K562 (cell line): ENCODE data around the gene PCDH9.

Experiments
- CTBP1 ChIP-seq: fragments of 450-650 bp; IDR thresholded peaks from 2 replicates; pipeline ENCODE4 v1.6.1; 2016; ENCODE audit warnings: borderline replicate concordance
- CTCF ChIP-seq, 3 experiments: IDR thresholded peaks in 2 of 3; conservative IDR thresholded peaks in 1 of 3; 2 replicates each; pipeline ENCODE4 v1.5.1; 2011 to 2012; ENCODE audit warnings: low read length in 3 of 3, mild to moderate bottlenecking in 3 of 3, control low read depth in 2 of 3, improper control_type of control experiment in 1 of 3, inconsistent platforms in 1 of 3, low read depth in 1 of 3, mixed read lengths in 1 of 3, moderate library complexity in 1 of 3; ENCODE audit not compliant: insufficient read depth in 2 of 3
- JUND ChIP-seq, 2 experiments: IDR thresholded peaks; 2 replicates in 1 of 2; 3 replicates in 1 of 2; pipeline ENCODE4 v1.6.1; 2011; ENCODE audit warnings: borderline replicate concordance in 2 of 2, low read depth in 2 of 2, low read length in 2 of 2, improper control_type of control experiment in 1 of 2, missing biosample characterization in 1 of 2, missing genetic modification characterization in 1 of 2, missing genetic modification reagents in 1 of 2
- KLF1 ChIP-seq: fragments of 450-650 bp; IDR thresholded peaks from 2 replicates; pipeline ENCODE4 v1.6.1; 2016; ENCODE audit warnings: missing genetic modification characterization, missing compliant biosample characterization
- NRF1 ChIP-seq, 2 experiments: fragments of 450-650 bp; IDR thresholded peaks in 1 of 2; conservative IDR thresholded peaks in 1 of 2; 2 replicates each; pipeline ENCODE4 v1.6.1; 2014; ENCODE audit warnings: mild to moderate bottlenecking in 2 of 2
- PHF21A ChIP-seq: fragments of 450-650 bp; IDR thresholded peaks from 2 replicates; pipeline ENCODE4 v1.6.1; 2017; ENCODE audit warnings: low read depth, borderline replicate concordance
- POLR2A ChIP-seq: fragments of 450-650 bp; conservative IDR thresholded peaks from 2 replicates; pipeline ENCODE4 v1.6.1; 2016
- PTBP1 ChIP-seq: fragments of 200-400 bp; formaldehyde crosslinking; IDR thresholded peaks from 2 replicates; pipeline ENCODE4 v1.6.1; 2017; ENCODE audit warnings: low read depth, low read length
- YY1 ChIP-seq, 3 experiments: IDR thresholded peaks; 2 replicates each; pipeline ENCODE4 v1.6.1; 2011; ENCODE audit warnings: low read length in 2 of 3, mild to moderate bottlenecking in 2 of 3, moderate library complexity in 2 of 3, borderline replicate concordance in 1 of 3, control low read depth in 1 of 3, low read depth in 1 of 3; ENCODE audit not compliant: insufficient read depth in 3 of 3, insufficient replicate concordance in 2 of 3, control insufficient read depth in 1 of 3, insufficient read length in 1 of 3; ENCODE audit errors: extremely low read depth in 1 of 3
- ZBTB33 ChIP-seq: sonication (generic); formaldehyde crosslinking; IDR thresholded peaks from 2 replicates; pipeline ENCODE4 v1.8.1; 2023; ENCODE audit warnings: mild to moderate bottlenecking, missing genetic modification reagents
- ZNF217 ChIP-seq: sonication (generic); formaldehyde crosslinking; IDR thresholded peaks from 2 replicates; pipeline ENCODE4 v1.8.0; 2022; ENCODE audit warnings: mild to moderate bottlenecking, missing genetic modification reagents
- ZNF785 ChIP-seq: fragments of 250-450 bp; sonication (Bioruptor Pico); IDR thresholded peaks from 2 replicates; pipeline ENCODE4 v1.4.0; 2020; ENCODE audit warnings: mild to moderate bottlenecking

- no peak for TF ChIP-seq PTBP1
- no peak for TF ChIP-seq ZNF785 (CRISPR knock-in tag)
- no peak for TF ChIP-seq CTCF (IDR thresholded peaks at IDR 0.05 in 2 of 3, conservative IDR thresholded peaks at IDR 0.05 in 1 of 3; ENCODE audit: insufficient read depth in 2 of 3, low read depth in 1 of 3, low read length in 3 of 3)
- no peak for TF ChIP-seq YY1 (IDR thresholded peaks at IDR 0.05; ENCODE audit: borderline replicate concordance in 1 of 3, control insufficient read depth in 1 of 3, extremely low read depth in 1 of 3, insufficient read depth in 3 of 3, insufficient read length in 1 of 3, insufficient replicate concordance in 2 of 3, low read depth in 1 of 3, low read length in 2 of 3)
- no peak for TF ChIP-seq ZBTB33 (CRISPR knock-in tag)
- no peak for TF ChIP-seq PHF21A
- TF ChIP-seq KLF1 (tag) = no peak
- TF ChIP-seq POLR2A = no peak
- TF ChIP-seq JUND (IDR thresholded peaks at IDR 0.05; ENCODE audit: borderline replicate concordance, low read depth, low read length) = no peak
- no peak for TF ChIP-seq JUND (tag; IDR thresholded peaks at IDR 0.05; ENCODE audit: borderline replicate concordance, low read depth, low read length)
- no peak for TF ChIP-seq NRF1 (conservative IDR thresholded peaks at IDR 0.05 in 1 of 2, IDR thresholded peaks at IDR 0.05 in 1 of 2)
- no peak for TF ChIP-seq ZNF217 (CRISPR knock-in tag)
- no peak for TF ChIP-seq CTBP1
Measured at GRCh38 chr13:66312312-66313087, 917.6 kb downstream of the PCDH9 start.
